ENCODE results near the gene ALDH1A3.

ALDH1A3 gene

DNA sequence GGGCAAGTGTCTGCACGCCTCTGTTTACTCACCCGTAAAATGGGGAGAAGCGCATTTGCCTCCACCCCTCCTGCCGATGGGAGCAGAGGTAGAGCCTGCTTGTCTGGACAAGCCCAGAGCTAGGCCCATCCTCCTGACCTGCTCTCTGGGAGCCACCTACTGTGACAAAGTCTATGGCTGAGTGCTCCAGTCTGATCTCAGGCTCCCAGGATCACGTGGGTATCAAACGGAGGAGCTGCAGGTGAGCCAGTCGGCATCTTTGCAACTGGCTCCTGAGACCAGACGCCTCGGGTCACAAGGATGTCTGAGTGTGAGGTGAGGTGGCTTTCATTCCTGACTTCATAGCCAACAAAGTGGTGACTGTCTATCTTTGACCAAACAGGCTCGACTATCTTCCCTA is 2.1 kb upstream of the ALDH1A3 start:
- TF ChIP-seq, protein P1, sequence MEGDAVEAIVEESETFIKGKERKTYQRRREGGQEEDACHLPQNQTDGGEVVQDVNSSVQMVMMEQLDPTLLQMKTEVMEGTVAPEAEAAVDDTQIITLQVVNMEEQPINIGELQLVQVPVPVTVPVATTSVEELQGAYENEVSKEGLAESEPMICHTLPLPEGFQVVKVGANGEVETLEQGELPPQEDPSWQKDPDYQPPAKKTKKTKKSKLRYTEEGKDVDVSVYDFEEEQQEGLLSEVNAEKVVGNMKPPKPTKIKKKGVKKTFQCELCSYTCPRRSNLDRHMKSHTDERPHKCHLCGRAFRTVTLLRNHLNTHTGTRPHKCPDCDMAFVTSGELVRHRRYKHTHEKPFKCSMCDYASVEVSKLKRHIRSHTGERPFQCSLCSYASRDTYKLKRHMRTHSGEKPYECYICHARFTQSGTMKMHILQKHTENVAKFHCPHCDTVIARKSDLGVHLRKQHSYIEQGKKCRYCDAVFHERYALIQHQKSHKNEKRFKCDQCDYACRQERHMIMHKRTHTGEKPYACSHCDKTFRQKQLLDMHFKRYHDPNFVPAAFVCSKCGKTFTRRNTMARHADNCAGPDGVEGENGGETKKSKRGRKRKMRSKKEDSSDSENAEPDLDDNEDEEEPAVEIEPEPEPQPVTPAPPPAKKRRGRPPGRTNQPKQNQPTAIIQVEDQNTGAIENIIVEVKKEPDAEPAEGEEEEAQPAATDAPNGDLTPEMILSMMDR (IDR thresholded peaks at IDR 0.05; ENCODE audit: unreplicated experiment in 3 of 3) = no peak
- H3K4me3 Mint-ChIP-seq = peak overlapping the region in 2 of 3 experiments; percentile 8 to 83
- no peaks in the 10 kb centered on the region for H3K9me3 Mint-ChIP-seq
- H3K27me3 Mint-ChIP-seq (ENCODE audit: low read depth) = peaks cover 79% of the 10 kb centered on the region
- peaks cover 4% of the 10 kb centered on the region for H3K4me1 Mint-ChIP-seq
- H3K36me3 Mint-ChIP-seq (ENCODE audit: low read depth) = no peaks in the 10 kb centered on the region
- no peak overlapping the region for H3K27ac Mint-ChIP-seq

DNA sequence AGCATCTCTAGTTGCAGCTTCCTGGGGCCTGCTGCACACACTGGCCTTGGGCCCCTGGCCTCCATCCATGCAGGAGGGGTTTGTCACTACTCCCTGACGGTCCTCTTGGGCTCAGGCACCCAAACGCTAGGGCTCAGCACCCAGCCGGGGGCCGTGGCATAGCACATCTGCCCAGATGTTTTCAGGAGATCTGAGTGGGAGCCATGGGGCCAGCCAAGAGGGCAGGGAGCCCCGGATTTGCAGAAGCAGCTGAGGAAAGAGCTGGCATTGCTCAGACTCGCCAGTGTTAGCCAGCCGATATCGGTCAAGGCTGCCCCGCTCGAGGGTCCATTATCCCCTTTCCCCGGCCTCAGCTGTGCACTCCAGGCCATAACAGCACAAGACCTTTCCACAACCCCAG is 1.5 kb upstream of the ALDH1A3 start:
- peaks cover 4% of the 10 kb centered on the region for H3K4me1 Mint-ChIP-seq
- no peaks in the 10 kb centered on the region for H3K9me3 Mint-ChIP-seq
- H3K36me3 Mint-ChIP-seq (ENCODE audit: low read depth) = no peaks in the 10 kb centered on the region
- TF ChIP-seq, protein P1 (IDR thresholded peaks at IDR 0.05; ENCODE audit: unreplicated experiment in 3 of 3) = no peak
- peak overlapping the region; percentile 80 to 87 (median 83) for H3K4me3 Mint-ChIP-seq
- peaks cover 85% of the 10 kb centered on the region for H3K27me3 Mint-ChIP-seq (ENCODE audit: low read depth)
- H3K27ac Mint-ChIP-seq = no peak overlapping the region

DNA sequence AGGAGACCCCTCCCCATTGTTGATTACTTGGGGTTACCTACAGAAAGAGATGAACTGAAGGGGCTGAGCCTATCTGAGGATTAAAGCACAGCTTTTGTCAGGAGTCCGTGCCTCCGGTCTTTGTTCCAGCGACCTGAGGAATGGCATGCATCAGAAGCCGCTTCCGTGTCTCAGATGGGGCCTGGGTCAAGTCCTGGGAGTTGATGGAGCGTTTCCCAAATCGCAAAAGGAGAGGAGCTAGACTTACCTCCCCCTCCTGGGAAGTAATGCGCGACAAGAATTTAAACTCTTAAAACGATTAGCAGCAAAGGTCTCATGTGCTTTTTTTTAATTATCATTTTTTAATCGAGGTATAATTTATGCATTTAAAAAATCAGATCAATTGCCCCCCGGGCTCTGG is 983 bp upstream of the ALDH1A3 start:
- Mint-ChIP-seq H3K36me3 (ENCODE audit: low read depth) (no peaks in the 10 kb centered on the region), H3K4me1 (peaks cover 4% of the 10 kb centered on the region), H3K9me3 (no peaks in the 10 kb centered on the region), H3K27me3 (ENCODE audit: low read depth) (peaks cover 90% of the 10 kb centered on the region), H3K4me3 (peak overlapping the region; percentile 80 to 87 (median 83)), H3K27ac (no peak overlapping the region)
- TF ChIP-seq, protein P1 (IDR thresholded peaks at IDR 0.05; ENCODE audit: unreplicated experiment in 3 of 3) = no peak

DNA sequence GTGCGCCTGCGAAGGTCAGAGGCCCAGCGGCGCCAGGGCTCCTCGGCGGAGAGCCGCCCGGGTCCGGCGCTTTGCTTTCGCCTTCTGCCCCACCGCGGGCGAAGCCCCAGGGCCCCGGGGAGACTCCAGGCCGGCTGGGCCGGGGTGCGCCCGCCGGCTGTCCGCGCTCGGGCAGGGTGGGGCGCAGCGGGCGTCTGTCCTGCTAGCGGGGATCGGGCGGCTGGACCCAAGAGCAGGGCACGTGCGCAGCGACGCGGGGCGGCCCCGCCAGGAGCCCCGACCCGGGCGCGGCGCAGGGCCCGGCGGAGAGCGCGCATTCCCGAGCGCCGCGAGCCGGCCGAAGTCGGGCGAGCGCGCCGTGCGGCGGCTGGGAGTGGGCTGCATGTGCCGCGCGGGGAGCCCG is 569 bp upstream of the ALDH1A3 start:
- H3K27ac Mint-ChIP-seq = no peak overlapping the region
- no peaks in the 10 kb centered on the region for H3K36me3 Mint-ChIP-seq (ENCODE audit: low read depth)
- H3K9me3 Mint-ChIP-seq = no peaks in the 10 kb centered on the region
- TF ChIP-seq, protein P1 (IDR thresholded peaks at IDR 0.05; ENCODE audit: unreplicated experiment in 3 of 3) = no peak
- H3K27me3 Mint-ChIP-seq (ENCODE audit: low read depth) = peaks cover 90% of the 10 kb centered on the region
- peaks cover 4% of the 10 kb centered on the region for H3K4me1 Mint-ChIP-seq
- H3K4me3 Mint-ChIP-seq = peak overlapping the region; percentile 80 to 87 (median 83)

DNA sequence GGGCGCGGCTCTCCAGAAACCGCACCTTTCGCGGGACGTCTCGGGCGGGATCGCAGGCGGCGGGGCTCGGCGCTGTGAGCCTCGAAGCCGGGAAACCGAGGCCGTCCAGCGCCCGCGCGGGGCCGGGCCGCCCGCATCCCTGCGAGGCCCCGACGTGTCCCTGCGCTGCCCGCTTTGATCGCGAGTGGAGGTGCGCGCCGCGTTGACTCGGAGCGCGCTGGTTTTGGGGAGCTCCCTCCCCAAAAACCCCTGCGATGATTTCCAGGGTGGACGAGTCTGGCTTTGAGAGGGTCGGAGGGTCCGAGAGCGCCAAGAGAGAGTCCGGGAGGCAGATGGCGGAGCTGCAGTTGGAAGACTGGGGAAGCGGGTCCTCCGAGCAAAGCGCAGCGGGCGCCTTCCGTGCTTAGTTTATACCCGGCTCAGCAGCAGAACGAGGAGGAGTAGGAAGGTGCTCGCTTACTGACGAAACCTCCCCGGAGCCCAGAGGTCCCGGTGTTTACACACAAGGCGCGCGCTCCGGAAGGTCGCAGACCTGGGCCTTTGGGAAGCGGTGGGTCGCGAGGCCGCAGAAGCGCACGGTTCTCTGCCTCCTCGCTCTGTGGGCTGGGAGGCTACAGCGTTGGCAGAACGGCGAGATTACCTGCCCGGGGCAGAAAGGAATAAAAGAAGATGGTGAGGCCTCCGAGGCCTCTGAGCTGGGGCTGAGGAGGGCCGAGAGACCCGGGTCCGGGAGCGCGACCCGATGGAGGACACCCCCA is 687 bp downstream of the ALDH1A3 start:
- Mint-ChIP-seq H3K4me1 (peaks cover 4% of the 10 kb centered on the region), H3K36me3 (ENCODE audit: low read depth) (no peaks in the 10 kb centered on the region), H3K27ac (no peak overlapping the region), H3K9me3 (no peaks in the 10 kb centered on the region), H3K4me3 (peak overlapping the region; percentile 75 to 82 (median 78)), H3K27me3 (ENCODE audit: low read depth) (peaks cover 90% of the 10 kb centered on the region)
- TF ChIP-seq, protein P1 (IDR thresholded peaks at IDR 0.05; ENCODE audit: unreplicated experiment in 3 of 3) = no peak

DNA sequence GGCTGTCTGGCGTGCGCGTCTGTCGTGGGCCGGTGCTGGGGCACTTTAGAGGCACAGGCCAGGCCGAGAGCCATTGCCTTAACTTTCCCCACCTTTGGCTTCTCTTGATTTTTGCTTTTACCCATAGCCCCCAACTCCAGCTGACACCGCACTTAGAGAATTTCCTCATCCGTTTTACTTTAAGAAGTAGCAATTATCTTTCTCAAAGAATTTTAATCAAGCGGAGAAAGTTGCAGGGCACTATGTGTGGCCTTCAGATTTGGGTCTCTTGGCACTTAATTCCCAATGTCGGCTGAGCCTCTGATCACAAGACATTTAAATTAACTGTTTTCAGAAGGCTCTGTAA is 1.2 kb downstream of the ALDH1A3 start:
- H3K36me3 Mint-ChIP-seq (ENCODE audit: low read depth) = no peaks in the 10 kb centered on the region
- H3K9me3 Mint-ChIP-seq = no peaks in the 10 kb centered on the region
- no peak overlapping the region for H3K27ac Mint-ChIP-seq
- TF ChIP-seq, protein P1 (IDR thresholded peaks at IDR 0.05; ENCODE audit: unreplicated experiment in 3 of 3) = no peak
- H3K4me3 Mint-ChIP-seq = peak overlapping the region; percentile 75 to 82 (median 78)
- peaks cover 90% of the 10 kb centered on the region for H3K27me3 Mint-ChIP-seq (ENCODE audit: low read depth)
- H3K4me1 Mint-ChIP-seq = peaks cover 4% of the 10 kb centered on the region

All from nephron (organoid).